ENCODE measurements around the gene SPAG7.

DNA sequence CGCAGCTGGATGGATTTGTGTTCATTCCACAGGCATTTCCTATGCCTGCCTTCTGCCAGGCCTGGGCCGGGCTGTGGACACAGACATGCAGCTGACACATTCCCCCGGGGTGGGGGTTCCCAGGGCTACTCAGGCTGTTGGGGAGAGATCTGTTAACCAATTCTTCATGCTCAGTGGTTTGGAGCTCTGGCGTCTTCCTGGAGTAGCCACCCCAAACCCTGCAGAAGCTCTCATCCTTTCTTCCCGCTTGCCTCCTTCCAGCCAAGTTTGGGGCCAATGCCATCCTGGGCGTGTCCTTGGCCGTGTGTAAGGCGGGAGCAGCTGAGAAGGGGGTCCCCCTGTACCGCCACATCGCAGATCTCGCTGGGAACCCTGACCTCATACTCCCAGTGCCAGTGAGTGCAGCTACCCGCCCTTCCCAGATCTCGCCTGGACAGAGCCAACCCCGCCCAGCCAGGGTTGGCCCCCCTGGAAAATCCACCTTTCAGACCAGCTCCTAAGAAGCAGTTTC lies 14.1 kb downstream of the SPAG7 start:
- no peak for TF ChIP-seq POLR2A (IDR thresholded peaks at IDR 0.05)
- TF ChIP-seq, protein P1, sequence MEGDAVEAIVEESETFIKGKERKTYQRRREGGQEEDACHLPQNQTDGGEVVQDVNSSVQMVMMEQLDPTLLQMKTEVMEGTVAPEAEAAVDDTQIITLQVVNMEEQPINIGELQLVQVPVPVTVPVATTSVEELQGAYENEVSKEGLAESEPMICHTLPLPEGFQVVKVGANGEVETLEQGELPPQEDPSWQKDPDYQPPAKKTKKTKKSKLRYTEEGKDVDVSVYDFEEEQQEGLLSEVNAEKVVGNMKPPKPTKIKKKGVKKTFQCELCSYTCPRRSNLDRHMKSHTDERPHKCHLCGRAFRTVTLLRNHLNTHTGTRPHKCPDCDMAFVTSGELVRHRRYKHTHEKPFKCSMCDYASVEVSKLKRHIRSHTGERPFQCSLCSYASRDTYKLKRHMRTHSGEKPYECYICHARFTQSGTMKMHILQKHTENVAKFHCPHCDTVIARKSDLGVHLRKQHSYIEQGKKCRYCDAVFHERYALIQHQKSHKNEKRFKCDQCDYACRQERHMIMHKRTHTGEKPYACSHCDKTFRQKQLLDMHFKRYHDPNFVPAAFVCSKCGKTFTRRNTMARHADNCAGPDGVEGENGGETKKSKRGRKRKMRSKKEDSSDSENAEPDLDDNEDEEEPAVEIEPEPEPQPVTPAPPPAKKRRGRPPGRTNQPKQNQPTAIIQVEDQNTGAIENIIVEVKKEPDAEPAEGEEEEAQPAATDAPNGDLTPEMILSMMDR (IDR thresholded peaks at IDR 0.05), result no peak
